Esophagus (tissue), 2 donors: ENCODE data around the gene VTA1. TPM values are rescaled to one million over a fixed set of nuclear protein-coding genes. Genes with fewer than 3 reads are reported as not detected.

Source experiments
- H3K27ac ChIP-seq, 2 donors: one replicate each; pipeline ENCODE4 v1.5.1; 2013; ENCODE audit warnings: low read depth in 2 of 2, mild to moderate bottlenecking in 2 of 2, inconsistent platforms in 1 of 2, low read length in 1 of 2, moderate library complexity in 1 of 2
- H3K27me3 ChIP-seq, 2 donors: one replicate each; pipeline ENCODE4 v1.6.1; 2013; ENCODE audit warnings: low read length in 2 of 2, control low read depth in 1 of 2, mild to moderate bottlenecking in 1 of 2; ENCODE audit not compliant: insufficient read depth in 2 of 2, control insufficient read depth in 1 of 2
- H3K36me3 ChIP-seq, 2 donors: one replicate each; pipeline ENCODE4 v1.6.1; 2013; ENCODE audit warnings: low read length in 1 of 2; ENCODE audit not compliant: control insufficient read depth in 2 of 2, insufficient read depth in 2 of 2
- H3K4me1 ChIP-seq, 2 donors: one replicate each; pipeline ENCODE4 v1.6.1; 2013; ENCODE audit warnings: low read length in 1 of 2; ENCODE audit not compliant: control insufficient read depth in 2 of 2, insufficient read depth in 2 of 2
- H3K4me3 ChIP-seq, 2 donors: one replicate each; pipeline ENCODE4 v1.5.1; 2013; ENCODE audit warnings: low read length in 2 of 2, mild to moderate bottlenecking in 2 of 2, low read depth in 1 of 2, moderate library complexity in 1 of 2
- H3K9me3 ChIP-seq, 2 donors: one replicate each; pipeline ENCODE4 v1.6.1; 2013; ENCODE audit warnings: mild to moderate bottlenecking in 2 of 2, low read depth in 1 of 2, low read length in 1 of 2, moderate library complexity in 1 of 2; ENCODE audit not compliant: control insufficient read depth in 2 of 2, insufficient read depth in 1 of 2
- WGBS, 2 donors: extraction: QIAGEN DNeasy Blood & Tissue Kit; methylation state at CpG; one replicate each; pipeline ENCODE4 v1.1.7; 2013; 5-methylcytosine and 5-hydroxymethylcytosine counted together
- polyA plus RNA-seq, 2 donors: library from polyadenylated mRNA; stranded (reverse); fragments of 200-250 nt; gene quantifications; one replicate each; pipeline ENCODE4 v1.2.3, GENCODE V29; 2013
- donor health status: healthy with polysubstance abuse.
- donor health status: Bipolar disorder and iron deficiency.

The VTA1 gene
- polyA plus RNA-seq, 2 donors: 21.4 to 36.8 TPM

- Histone ChIP-seq H3K36me3 (peaks cover 0 to 4% of the 10 kb centered on the region in 2 donors), H3K27ac (no peak overlapping the region), H3K4me3 (no peak overlapping the region), H3K4me1 (peaks cover 0 to 1% of the 10 kb centered on the region in 2 donors), H3K9me3 (no peaks in the 10 kb centered on the region), H3K27me3 (no peaks in the 10 kb centered on the region)
- 89 to 92% methylated on average over 4 of the region's 4 CpGs for WGBS, 2 donors
Observed at GRCh38 chr6:142165227-142165626, 18.2 kb downstream of the VTA1 start.

- Histone ChIP-seq H3K27me3 (no peaks in the 10 kb centered on the region), H3K4me3 (no peak overlapping the region), H3K9me3 (no peaks in the 10 kb centered on the region), H3K36me3 (peaks cover 0 to 4% of the 10 kb centered on the region in 2 donors), H3K27ac (no peak overlapping the region), H3K4me1 (no peaks in the 10 kb centered on the region)
- 77 to 80% methylated on average over 3 of the region's 3 CpGs for WGBS, 2 donors
Observed at GRCh38 chr6:142167071-142167470, 20.0 kb downstream of the VTA1 start.

- Histone ChIP-seq H3K4me3 (no peak overlapping the region), H3K9me3 (no peaks in the 10 kb centered on the region), H3K27ac (no peak overlapping the region), H3K27me3 (no peaks in the 10 kb centered on the region), H3K36me3 (peaks cover 0 to 4% of the 10 kb centered on the region in 2 donors), H3K4me1 (no peaks in the 10 kb centered on the region)
- WGBS, 2 donors: 81 to 82% methylated on average over 2 of the region's 2 CpGs
Observed at GRCh38 chr6:142167486-142167885, 20.4 kb downstream of the VTA1 start.

- no peaks in the 10 kb centered on the region for H3K4me1 ChIP-seq
- no peak overlapping the region for H3K4me3 ChIP-seq
- H3K9me3 ChIP-seq: no peaks in the 10 kb centered on the region
- H3K27me3 ChIP-seq: no peaks in the 10 kb centered on the region
- H3K36me3 ChIP-seq: peaks cover 3 to 12% of the 10 kb centered on the region in 2 donors
- no peak overlapping the region for H3K27ac ChIP-seq
Observed at GRCh38 chr6:142171351-142171750, 24.3 kb downstream of the VTA1 start.

GRCh38 chr6:142172758-142173157 lies 25.7 kb downstream of the VTA1 start:
- H3K27ac ChIP-seq: no peak overlapping the region
- no peaks in the 10 kb centered on the region for H3K9me3 ChIP-seq
- no peaks in the 10 kb centered on the region for H3K27me3 ChIP-seq
- peaks cover 3 to 8% of the 10 kb centered on the region in 2 donors for H3K36me3 ChIP-seq
- H3K4me3 ChIP-seq: no peak overlapping the region
- H3K4me1 ChIP-seq: no peaks in the 10 kb centered on the region

GRCh38 chr6:142173980-142174379 lies 26.9 kb downstream of the VTA1 start:
- Histone ChIP-seq H3K9me3 (no peaks in the 10 kb centered on the region), H3K27ac (no peak overlapping the region), H3K4me1 (no peaks in the 10 kb centered on the region), H3K27me3 (no peaks in the 10 kb centered on the region), H3K36me3 (peaks cover 3 to 8% of the 10 kb centered on the region in 2 donors), H3K4me3 (no peak overlapping the region)
- 98% methylated on average over 3 of the region's 3 CpGs for WGBS, 2 donors

GRCh38 chr6:142174703-142175102 lies 27.6 kb downstream of the VTA1 start:
- Histone ChIP-seq H3K27ac (no peak overlapping the region), H3K9me3 (no peaks in the 10 kb centered on the region), H3K36me3 (peaks cover 3 to 8% of the 10 kb centered on the region in 2 donors), H3K4me3 (no peak overlapping the region), H3K27me3 (no peaks in the 10 kb centered on the region), H3K4me1 (no peaks in the 10 kb centered on the region)
- WGBS, 2 donors: 93 to 94% methylated on average over 6 of the region's 6 CpGs

- H3K27me3 ChIP-seq: no peaks in the 10 kb centered on the region
- H3K9me3 ChIP-seq: no peaks in the 10 kb centered on the region
- H3K4me1 ChIP-seq: no peaks in the 10 kb centered on the region
- H3K4me3 ChIP-seq: no peak overlapping the region
- H3K36me3 ChIP-seq: peaks cover 3 to 8% of the 10 kb centered on the region in 2 donors
- H3K27ac ChIP-seq: no peak overlapping the region
Observed at GRCh38 chr6:142178129-142178528, 31.1 kb downstream of the VTA1 start.

- H3K36me3 ChIP-seq: no peaks in the 10 kb centered on the region
- no peak overlapping the region for H3K4me3 ChIP-seq
- H3K27me3 ChIP-seq: no peaks in the 10 kb centered on the region
- no peaks in the 10 kb centered on the region for H3K4me1 ChIP-seq
- no peaks in the 10 kb centered on the region for H3K9me3 ChIP-seq
- H3K27ac ChIP-seq: no peak overlapping the region
Observed at GRCh38 chr6:142182004-142182403, 34.9 kb downstream of the VTA1 start.

GRCh38 chr6:142183351-142183750 lies 36.3 kb downstream of the VTA1 start:
- Histone ChIP-seq H3K27ac (no peak overlapping the region), H3K4me1 (no peaks in the 10 kb centered on the region), H3K4me3 (no peak overlapping the region), H3K9me3 (no peaks in the 10 kb centered on the region), H3K36me3 (no peaks in the 10 kb centered on the region), H3K27me3 (no peaks in the 10 kb centered on the region)
- 92 to 97% methylated on average over 1 of the region's 1 CpG for WGBS, 2 donors
